SU-DHL-6 (cell line): ENCODE data around the gene OR4L1.
"Not testable (repeated sequence)": the region's sequence is repeated elsewhere in the genome, so short reads cannot be mapped to it uniquely, and the experiment has no call there.

ENCODE experiments used
- H2AFZ ChIP-seq: fragments of 200-600 bp; sonication (generic); 2 replicates; pipeline ENCODE4 v1.6.1; 2014; ENCODE audit warnings: low read depth, mild to moderate bottlenecking, moderate library complexity, mixed read lengths, antibody characterized with exemption, low read length; ENCODE audit not compliant: severe bottlenecking
- H3F3A ChIP-seq: fragments of 200-600 bp; shearing (Covaris generic); 2 replicates; pipeline ENCODE4 v1.6.0; 2016; ENCODE audit warnings: antibody characterized with exemption, mild to moderate bottlenecking; ENCODE audit not compliant: insufficient read depth
- H3K27ac ChIP-seq: fragments of 200-600 bp; sonication (generic); 2 replicates; pipeline ENCODE4 v1.5.1; 2016; ENCODE audit warnings: low read depth, mild to moderate bottlenecking, low read length, moderate library complexity, mixed read lengths
- H3K27me3 ChIP-seq: fragments of 200-600 bp; sonication (generic), shearing (Covaris generic); 2 replicates; pipeline ENCODE4 v1.6.0; 2014; ENCODE audit warnings: mild to moderate bottlenecking, low read length
- H3K36me3 ChIP-seq: fragments of 200-600 bp; sonication (generic); 2 replicates; pipeline ENCODE4 v1.6.1; 2014; ENCODE audit warnings: mild to moderate bottlenecking, low read length, mixed read lengths
- H3K4me2 ChIP-seq: fragments of 300-600, 200-600 bp; shearing (Covaris generic), sonication (generic); 2 replicates; pipeline ENCODE4 v1.6.0; 2014; ENCODE audit warnings: low read length, low read depth, mild to moderate bottlenecking; ENCODE audit not compliant: poor library complexity, severe bottlenecking
- H3K4me3 ChIP-seq: fragments of 200-600 bp; sonication (generic); 2 replicates; pipeline ENCODE4 v1.5.1; 2014; ENCODE audit warnings: antibody characterized with exemption, low read length, mild to moderate bottlenecking, mixed read lengths; ENCODE audit not compliant: insufficient read depth, poor library complexity, severe bottlenecking
- H3K79me2 ChIP-seq: fragments of 200-600 bp; sonication (generic); 2 replicates; pipeline ENCODE4 v1.6.1; 2014; ENCODE audit warnings: mild to moderate bottlenecking, low read length, moderate library complexity; ENCODE audit not compliant: insufficient read depth
- H3K9ac ChIP-seq: fragments of 200-600 bp; sonication (generic); 2 replicates; pipeline ENCODE4 v1.7.0; 2014; ENCODE audit warnings: mild to moderate bottlenecking, low read length
- H3K9me2 ChIP-seq: fragments of 200-600 bp; sonication (generic); replicated peaks from 2 replicates; pipeline ENCODE4 v1.6.1; 2014; ENCODE audit warnings: low read length; ENCODE audit not compliant: insufficient read depth
- H3K9me3 ChIP-seq: fragments of 200-600 bp; sonication (generic); 2 replicates; pipeline ENCODE4 v1.6.1; 2014; ENCODE audit warnings: low read length, mixed read lengths; ENCODE audit not compliant: insufficient read depth
- H4K20me1 ChIP-seq: fragments of 200-600 bp; sonication (generic); 2 replicates; pipeline ENCODE4 v1.6.1; 2014; ENCODE audit warnings: low read depth, mild to moderate bottlenecking, antibody characterized with exemption, low read length, moderate library complexity, mixed read lengths
- CTCF ChIP-seq: fragments of 200-600 bp; sonication (generic); IDR thresholded peaks from one replicate; pipeline ENCODE4 v1.5.1; 2017; ENCODE audit warnings: antibody characterized with exemption, mild to moderate bottlenecking, low read length, moderate library complexity; ENCODE audit not compliant: insufficient read depth, poor library complexity, severe bottlenecking
- EZH2phosphoT487 ChIP-seq: fragments of 200-600 bp; sonication (generic), shearing (Covaris generic); conservative IDR thresholded peaks from 2 replicates; pipeline ENCODE4 v1.6.1; 2018; ENCODE audit warnings: mild to moderate bottlenecking, antibody characterized with exemption, low read length, moderate library complexity, mixed read lengths

The OR4L1 gene

DNA sequence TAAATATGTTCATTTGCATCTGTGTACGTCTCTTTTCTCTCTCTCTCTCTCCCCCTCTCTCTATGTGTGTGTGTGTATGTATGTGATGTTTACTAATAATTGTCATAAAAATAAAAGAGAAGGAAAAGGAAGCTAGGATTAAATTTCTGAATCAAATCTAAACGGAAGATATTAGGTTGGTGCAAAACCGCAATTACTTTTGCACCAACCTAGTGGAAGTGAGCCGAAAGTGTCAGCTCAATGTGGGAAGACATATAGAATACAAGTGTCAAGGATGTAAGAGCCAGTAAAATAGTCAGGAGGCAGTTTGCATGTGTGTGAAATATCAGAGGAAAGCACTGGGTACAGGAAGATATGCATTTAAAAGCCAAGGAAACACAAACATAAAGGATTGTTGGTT is 32.2 kb downstream of the OR4L1 start:
- Histone ChIP-seq H3K9me3 (no peaks in the 10 kb centered on the region), H4K20me1 (no peaks in the 10 kb centered on the region), H3F3A (no peaks in the 10 kb centered on the region), H3K36me3 (no peaks in the 10 kb centered on the region), H3K4me3 (no peak overlapping the region), H3K9ac (no peak overlapping the region), H3K27me3 (no peaks in the 10 kb centered on the region), H3K9me2 (no peaks in the 10 kb centered on the region), H2AFZ (no peak overlapping the region), H3K27ac (no peak overlapping the region), H3K79me2 (no peaks in the 10 kb centered on the region), H3K4me2 (no peak overlapping the region)
- TF ChIP-seq EZH2phosphoT487, result no peak
- no peak for TF ChIP-seq CTCF

GRCh38 chr14:20093442-20093841 is 33.6 kb downstream of the OR4L1 start:
- no peak overlapping the region for H2AFZ ChIP-seq
- H4K20me1 ChIP-seq, result no peaks in the 10 kb centered on the region
- no peak overlapping the region for H3K9ac ChIP-seq
- no peak overlapping the region for H3K4me2 ChIP-seq
- H3K27ac ChIP-seq, result no peak overlapping the region
- H3K4me3 ChIP-seq, result no peak overlapping the region
- H3K79me2 ChIP-seq, result no peaks in the 10 kb centered on the region
- H3K9me3 ChIP-seq, result no peaks in the 10 kb centered on the region
- TF ChIP-seq CTCF, result no peak
- TF ChIP-seq EZH2phosphoT487, result no peak
- no peaks in the 10 kb centered on the region for H3K27me3 ChIP-seq
- H3K9me2 ChIP-seq, result no peaks in the 10 kb centered on the region
- no peaks in the 10 kb centered on the region for H3F3A ChIP-seq
- no peaks in the 10 kb centered on the region for H3K36me3 ChIP-seq

DNA sequence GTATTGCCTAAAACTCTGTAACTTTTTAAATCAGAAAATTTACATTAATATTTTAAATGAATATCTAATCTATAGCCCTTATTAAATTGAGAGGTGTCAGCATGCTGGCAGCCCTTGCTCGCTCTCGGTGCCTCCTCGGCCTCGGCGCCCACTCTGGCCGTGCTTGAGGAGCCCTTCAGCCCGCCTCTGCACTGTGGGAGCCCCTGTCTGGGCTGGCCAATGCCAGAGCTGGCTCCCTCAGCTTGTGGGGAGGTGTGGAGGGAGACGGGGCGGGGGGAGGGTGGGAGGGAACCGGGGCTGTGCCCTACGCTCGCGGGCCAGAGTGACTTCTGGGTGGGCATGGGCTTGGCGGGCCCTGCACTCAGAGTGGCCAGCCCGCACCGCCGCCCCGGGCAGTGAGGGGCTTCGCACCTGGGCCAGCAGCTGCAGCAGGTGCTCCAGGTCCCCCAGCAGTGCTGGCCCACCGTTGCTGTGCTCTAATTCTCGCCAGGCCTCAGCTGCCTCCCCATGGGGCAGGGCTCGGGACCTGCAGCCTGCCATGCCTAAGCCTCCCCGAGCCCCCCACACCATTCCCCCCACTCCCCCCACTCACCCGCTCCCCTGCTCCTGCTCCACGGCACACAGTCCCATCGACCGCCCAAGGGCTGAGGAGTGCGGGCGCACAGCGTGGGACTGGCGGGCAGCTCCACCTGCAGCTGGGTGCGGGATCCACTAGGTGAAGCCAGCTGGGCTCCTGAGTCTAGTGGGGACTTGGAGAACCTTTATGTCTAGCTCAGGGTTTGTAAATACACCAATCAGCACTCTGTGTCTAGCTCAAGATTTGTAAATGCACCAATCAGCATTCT is 39.3 kb downstream of the OR4L1 start:
- not testable (repeated sequence) for H3K27me3 ChIP-seq, H3K9me3 ChIP-seq

DNA sequence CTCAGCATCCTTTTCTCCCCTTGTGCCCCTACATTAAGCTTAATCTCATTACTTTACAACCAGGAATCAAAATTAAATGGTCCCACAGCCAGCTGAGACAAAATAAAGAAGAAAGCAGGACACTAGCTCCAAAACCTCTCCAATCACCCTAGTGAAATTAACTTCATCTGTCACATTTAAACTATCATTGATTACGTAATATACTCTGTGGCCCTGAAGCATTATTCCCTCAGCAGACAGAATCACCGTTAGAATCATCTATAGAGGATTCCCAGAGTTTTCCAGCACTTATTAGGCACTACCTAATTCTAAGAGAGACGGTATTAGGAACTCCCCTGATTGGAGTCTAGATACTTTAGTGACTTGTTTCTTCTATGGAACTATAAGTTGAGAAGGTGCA is 50.6 kb downstream of the OR4L1 start, which contains the start of gene OR4K17:
Gene OR4K17, plus strand, starts transcription at position 302 of the 400 bp plus-strand sequence. CDS start 6,761 bp downstream, outside the sequence.
- no peaks in the 10 kb centered on the region for H3K79me2 ChIP-seq
- no peak within 1 kb of the TSS for H2AFZ ChIP-seq
- no peaks in the 10 kb centered on the region for H3K27me3 ChIP-seq
- no peak for TF ChIP-seq CTCF
- no peak for TF ChIP-seq EZH2phosphoT487
- H3K36me3 ChIP-seq, result no peaks in the 10 kb centered on the region
- no peak within 1 kb of the TSS for H3K9ac ChIP-seq
- H3K27ac ChIP-seq, result no peak within 1 kb of the TSS
- H3K4me2 ChIP-seq, result no peak within 1 kb of the TSS
- H4K20me1 ChIP-seq, result no peaks in the 10 kb centered on the region
- H3K9me2 ChIP-seq, result no peaks in the 10 kb centered on the region
- no peaks in the 10 kb centered on the region for H3K9me3 ChIP-seq
- H3K4me3 ChIP-seq, result no peak within 1 kb of the TSS
- no peaks in the 10 kb centered on the region for H3F3A ChIP-seq

More for the DNA sequence above, 39.3 kb downstream of the OR4L1 start:
- H3K9me2 ChIP-seq, H3K79me2 ChIP-seq, H4K20me1 ChIP-seq, H3F3A ChIP-seq, H3K36me3 ChIP-seq, H3K4me3 ChIP-seq, H2AFZ ChIP-seq, H3K27ac ChIP-seq, H3K9ac ChIP-seq, H3K4me2 ChIP-seq: not testable (repeated sequence)
